A673 (cell line): ENCODE results near the gene ZNF267.
"Not testable (repeated sequence)": the region's sequence is repeated elsewhere in the genome, so short reads cannot be mapped to it uniquely, and the experiment has no call there.

Source experiments
- EZH2 ChIP-seq: fragments of 200-600 bp; sonication (generic); IDR thresholded peaks from 2 replicates; pipeline ENCODE4 v1.6.1; 2017; ENCODE audit warnings: borderline replicate concordance, low read depth, mild to moderate bottlenecking, mixed read lengths, antibody characterized with exemption, low read length; ENCODE audit not compliant: poor library complexity, severe bottlenecking
- TF ChIP-seq, protein P1 (sequence below): fragments of 300-800, 200-600 bp; sonication (generic); conservative IDR thresholded peaks from 2 replicates; pipeline ENCODE4 v1.5.1; 2017; ENCODE audit warnings: low read depth, mild to moderate bottlenecking, antibody characterized with exemption, low read length, moderate library complexity, mixed read lengths

DNA sequence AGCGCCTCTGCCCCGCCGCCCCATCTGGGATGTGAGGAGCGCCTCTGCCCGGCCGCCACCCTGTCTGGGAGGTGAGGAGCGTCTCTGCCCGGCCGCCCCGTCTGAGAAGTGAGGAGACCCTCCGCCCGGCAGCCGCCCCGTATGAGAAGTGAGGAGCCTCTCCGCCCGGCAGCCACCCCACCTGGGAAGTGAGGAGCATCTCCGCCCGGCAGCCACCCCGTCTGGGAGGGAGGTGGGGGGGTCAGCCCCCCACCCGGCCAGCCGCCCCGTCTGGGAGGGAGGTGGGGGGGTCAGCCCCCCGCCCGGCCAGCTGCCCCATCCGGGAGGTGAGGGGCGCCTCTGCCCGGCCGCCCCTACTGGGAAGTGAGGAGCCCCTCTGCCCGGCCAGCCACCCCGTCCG, 37.2 kb upstream of the ZNF267 start:
- TF ChIP-seq, protein P1, sequence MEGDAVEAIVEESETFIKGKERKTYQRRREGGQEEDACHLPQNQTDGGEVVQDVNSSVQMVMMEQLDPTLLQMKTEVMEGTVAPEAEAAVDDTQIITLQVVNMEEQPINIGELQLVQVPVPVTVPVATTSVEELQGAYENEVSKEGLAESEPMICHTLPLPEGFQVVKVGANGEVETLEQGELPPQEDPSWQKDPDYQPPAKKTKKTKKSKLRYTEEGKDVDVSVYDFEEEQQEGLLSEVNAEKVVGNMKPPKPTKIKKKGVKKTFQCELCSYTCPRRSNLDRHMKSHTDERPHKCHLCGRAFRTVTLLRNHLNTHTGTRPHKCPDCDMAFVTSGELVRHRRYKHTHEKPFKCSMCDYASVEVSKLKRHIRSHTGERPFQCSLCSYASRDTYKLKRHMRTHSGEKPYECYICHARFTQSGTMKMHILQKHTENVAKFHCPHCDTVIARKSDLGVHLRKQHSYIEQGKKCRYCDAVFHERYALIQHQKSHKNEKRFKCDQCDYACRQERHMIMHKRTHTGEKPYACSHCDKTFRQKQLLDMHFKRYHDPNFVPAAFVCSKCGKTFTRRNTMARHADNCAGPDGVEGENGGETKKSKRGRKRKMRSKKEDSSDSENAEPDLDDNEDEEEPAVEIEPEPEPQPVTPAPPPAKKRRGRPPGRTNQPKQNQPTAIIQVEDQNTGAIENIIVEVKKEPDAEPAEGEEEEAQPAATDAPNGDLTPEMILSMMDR = not testable (repeated sequence)
- not testable (repeated sequence) for TF ChIP-seq EZH2
